ENCODE results near the gene EXOC3L1.

EXOC3L1 gene

DNA sequence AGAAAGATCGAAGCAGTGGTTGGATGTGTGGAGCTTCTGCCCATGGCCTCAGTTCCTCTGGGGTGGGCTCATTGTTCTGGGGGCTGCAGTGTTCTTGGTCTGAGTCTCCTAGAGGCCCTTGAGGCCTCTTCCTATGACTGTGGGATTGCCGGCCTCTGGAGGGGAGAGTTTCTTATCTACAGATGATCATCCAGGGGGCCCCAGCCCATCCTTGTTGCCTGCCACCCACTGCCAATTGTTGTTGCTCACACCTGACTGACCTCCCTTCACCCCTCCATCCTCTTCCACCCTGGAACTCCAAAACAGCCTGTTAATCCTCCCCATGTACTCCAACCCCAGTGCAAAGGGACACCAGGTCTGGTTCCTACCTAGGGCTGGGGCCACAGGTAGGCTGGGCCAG lies 45.0 kb downstream of the EXOC3L1 start:
- DNase-seq: no peak

DNA sequence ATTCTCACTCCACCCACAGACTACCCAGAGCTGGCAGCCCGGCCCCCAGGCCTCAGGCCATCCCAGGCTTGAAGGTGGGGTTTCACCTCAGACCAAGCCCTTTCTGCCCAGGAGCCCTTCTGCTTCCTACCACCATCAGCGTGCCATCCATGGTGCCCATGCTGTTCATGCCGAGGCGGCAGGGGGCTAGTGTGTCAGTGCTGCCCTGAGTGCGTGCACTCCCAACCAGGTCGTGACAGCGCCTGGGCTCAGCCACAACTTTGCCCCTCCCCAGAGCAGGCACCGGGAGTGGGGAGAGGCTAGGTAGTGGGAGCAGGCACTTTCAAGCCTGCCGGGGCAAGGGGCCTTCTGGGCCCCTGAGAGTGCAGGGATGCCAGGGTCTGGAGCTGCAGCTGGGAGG lies 47.6 kb downstream of the EXOC3L1 start:
- DNase-seq: no peak

DNA sequence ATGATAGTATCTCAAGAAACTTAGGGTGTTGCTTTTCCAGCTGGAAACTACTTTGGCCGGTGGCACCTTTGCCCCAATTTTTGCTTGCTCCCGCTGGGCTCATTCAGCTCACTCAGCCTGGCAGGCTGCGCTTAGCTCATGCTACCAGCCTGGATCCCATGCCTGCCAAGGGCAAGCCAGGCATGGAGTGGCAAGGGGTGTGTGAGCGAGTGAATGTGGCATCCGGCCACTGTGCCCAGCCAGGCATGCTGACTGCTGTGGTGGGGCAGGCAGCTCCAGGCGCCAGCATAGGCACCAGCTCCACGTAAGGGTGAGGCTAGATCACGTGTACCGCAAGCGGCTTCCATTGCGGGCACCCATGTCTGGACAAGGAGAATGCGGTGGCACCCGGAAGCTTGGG lies 48.5 kb downstream of the EXOC3L1 start:
- no peak for DNase-seq

DNA sequence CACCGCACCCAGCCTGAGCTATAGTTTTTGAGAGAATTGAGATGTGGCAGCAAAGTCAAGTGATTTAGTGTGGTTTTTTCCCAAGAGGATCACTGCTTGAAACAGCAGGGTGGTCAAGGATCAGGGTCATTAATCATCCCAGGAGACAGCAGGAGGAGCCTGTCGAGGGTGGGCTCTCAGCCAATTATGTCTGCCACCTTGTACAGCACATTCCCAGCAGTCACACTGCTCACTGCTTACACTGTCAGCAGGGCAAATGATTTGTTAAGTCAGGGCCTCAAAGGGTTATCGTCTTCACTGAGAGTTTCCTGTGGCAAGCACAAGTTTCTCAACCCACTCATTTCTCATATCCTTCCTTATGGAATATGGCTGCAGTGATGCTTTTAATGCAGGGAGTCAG lies 52.3 kb downstream of the EXOC3L1 start:
- no peak for DNase-seq
